HFFc6 (cell line): ENCODE data around the gene TNS4. TPM values are rescaled to one million over a fixed set of nuclear protein-coding genes. Genes with fewer than 3 reads are reported as not detected.
A peak's percentile ranks its signal among the peaks of the same experiment; 100 is the strongest.

Experiments
- DNase-seq: peaks from one replicate; pipeline ENCODE4 v3.0.0-alpha.2; 2018
- H3K27ac Mint-ChIP-seq: 2 replicates; pipeline ENCODE4 v1.8.0; 2020; ENCODE audit warnings: mild to moderate bottlenecking, mixed read lengths
- H3K27me3 Mint-ChIP-seq: 2 replicates; pipeline ENCODE4 v1.8.0; 2021; ENCODE audit warnings: mild to moderate bottlenecking, moderate library complexity, mixed read lengths; ENCODE audit not compliant: insufficient read depth
- H3K36me3 Mint-ChIP-seq: 2 replicates; pipeline ENCODE4 v1.8.0; 2021; ENCODE audit warnings: low read depth, mixed read lengths
- H3K4me1 Mint-ChIP-seq: 2 replicates; pipeline ENCODE4 v1.8.0; 2020; ENCODE audit warnings: low read depth, mixed read lengths
- H3K4me3 Mint-ChIP-seq: 2 replicates; pipeline ENCODE4 v1.8.0; 2020; ENCODE audit warnings: mild to moderate bottlenecking, moderate library complexity, mixed read lengths
- H3K9me3 Mint-ChIP-seq: 2 replicates; pipeline ENCODE4 v1.8.0; 2020; ENCODE audit warnings: mild to moderate bottlenecking, mixed read lengths
- total RNA-seq, 6 experiments: library from RNA; stranded (reverse); fragmentation: NEBNext Ultra II Directional; extraction: Animal tissue kit (Norgen Biotek cat#: 25700); gene quantifications; 2 replicates in 1 of 6; 3 replicates in 5 of 6; pipeline ENCODE4 v1.2.3, GENCODE V29; 2021
- TF ChIP-seq, protein P1 (sequence below): fragments of 200-600 bp; sonication (generic); IDR thresholded peaks from 2 replicates; pipeline ENCODE4 v1.5.0; 2021; ENCODE audit warnings: antibody characterized with exemption, mild to moderate bottlenecking

TNS4 gene
- total RNA-seq, 6 experiments from 2014 or later: 0.17 TPM; not detected in 5

DNA sequence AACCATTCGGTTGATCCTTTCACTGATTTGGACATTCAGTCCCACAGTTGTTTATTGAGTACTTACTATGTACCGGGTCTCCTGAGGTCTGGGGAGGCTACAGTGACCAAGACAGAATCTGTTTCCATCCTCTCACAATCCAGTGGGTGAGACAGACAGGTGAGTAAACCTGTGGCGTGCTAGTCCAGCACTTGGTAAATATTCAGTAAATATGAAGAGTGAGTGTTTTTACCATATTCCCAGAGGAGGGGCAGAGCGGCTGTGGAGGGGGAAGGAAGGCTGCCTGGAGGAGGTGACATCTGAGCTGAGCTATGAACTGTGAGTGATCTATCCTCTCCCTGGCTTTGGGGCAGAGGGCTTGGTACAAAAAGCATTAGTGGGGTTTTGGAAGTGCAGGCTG lies 32.5 kb upstream of the TNS4 start:
- Mint-ChIP-seq H3K36me3 (no peaks in the 10 kb centered on the region), H3K27me3 (peaks cover 2% of the 10 kb centered on the region), H3K4me1 (peaks cover 74% of the 10 kb centered on the region), H3K9me3 (no peaks in the 10 kb centered on the region), H3K27ac (peak overlapping the region; percentile 60), H3K4me3 (0 out of 2 replicates have a peak overlapping the region, but pooled peaks have one; percentile 60)
- DNase-seq: no peak
- TF ChIP-seq, protein P1, sequence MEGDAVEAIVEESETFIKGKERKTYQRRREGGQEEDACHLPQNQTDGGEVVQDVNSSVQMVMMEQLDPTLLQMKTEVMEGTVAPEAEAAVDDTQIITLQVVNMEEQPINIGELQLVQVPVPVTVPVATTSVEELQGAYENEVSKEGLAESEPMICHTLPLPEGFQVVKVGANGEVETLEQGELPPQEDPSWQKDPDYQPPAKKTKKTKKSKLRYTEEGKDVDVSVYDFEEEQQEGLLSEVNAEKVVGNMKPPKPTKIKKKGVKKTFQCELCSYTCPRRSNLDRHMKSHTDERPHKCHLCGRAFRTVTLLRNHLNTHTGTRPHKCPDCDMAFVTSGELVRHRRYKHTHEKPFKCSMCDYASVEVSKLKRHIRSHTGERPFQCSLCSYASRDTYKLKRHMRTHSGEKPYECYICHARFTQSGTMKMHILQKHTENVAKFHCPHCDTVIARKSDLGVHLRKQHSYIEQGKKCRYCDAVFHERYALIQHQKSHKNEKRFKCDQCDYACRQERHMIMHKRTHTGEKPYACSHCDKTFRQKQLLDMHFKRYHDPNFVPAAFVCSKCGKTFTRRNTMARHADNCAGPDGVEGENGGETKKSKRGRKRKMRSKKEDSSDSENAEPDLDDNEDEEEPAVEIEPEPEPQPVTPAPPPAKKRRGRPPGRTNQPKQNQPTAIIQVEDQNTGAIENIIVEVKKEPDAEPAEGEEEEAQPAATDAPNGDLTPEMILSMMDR: no peak

DNA sequence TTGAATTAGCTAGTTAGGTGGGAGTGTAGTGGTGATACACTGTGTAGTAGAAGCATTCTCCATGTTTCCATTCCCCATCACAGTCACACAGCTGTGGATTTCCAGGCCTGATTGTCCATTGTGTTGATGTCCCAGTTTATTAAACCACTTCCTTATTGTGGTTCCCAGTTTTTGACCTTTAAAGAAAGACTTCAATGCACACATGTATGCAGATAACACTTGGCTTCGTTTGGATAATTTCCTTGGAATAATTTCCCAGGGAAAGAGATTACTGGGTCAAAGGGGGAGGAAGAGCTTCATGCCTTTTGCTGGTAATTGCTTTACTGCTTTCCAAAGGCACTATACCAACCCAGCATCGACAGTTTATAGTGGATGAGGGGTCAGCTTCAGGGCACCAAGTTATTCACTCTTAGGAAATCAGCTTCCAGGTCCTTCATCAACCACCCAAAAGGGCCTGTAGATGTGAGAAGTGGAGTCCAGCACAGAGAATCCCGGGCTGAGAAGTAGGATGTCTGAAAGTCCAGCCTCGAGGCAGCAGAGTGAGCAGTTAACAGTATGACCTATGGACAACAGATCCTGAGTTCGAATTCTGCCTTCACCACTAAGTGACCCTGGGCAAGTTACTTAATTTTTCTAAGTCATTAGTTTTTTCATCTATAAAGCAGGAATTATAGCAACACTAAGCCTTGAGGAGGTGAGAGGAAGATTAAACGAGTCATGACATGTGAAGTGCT lies 31.3 kb upstream of the TNS4 start:
- no peak for DNase-seq
- H3K9me3 Mint-ChIP-seq: no peaks in the 10 kb centered on the region
- peaks cover 2% of the 10 kb centered on the region for H3K27me3 Mint-ChIP-seq
- H3K4me1 Mint-ChIP-seq: peaks cover 64% of the 10 kb centered on the region
- peak overlapping the region; percentile 60 for H3K27ac Mint-ChIP-seq
- H3K4me3 Mint-ChIP-seq: no peak overlapping the region
- H3K36me3 Mint-ChIP-seq: no peaks in the 10 kb centered on the region
- TF ChIP-seq, protein P1: no peak

DNA sequence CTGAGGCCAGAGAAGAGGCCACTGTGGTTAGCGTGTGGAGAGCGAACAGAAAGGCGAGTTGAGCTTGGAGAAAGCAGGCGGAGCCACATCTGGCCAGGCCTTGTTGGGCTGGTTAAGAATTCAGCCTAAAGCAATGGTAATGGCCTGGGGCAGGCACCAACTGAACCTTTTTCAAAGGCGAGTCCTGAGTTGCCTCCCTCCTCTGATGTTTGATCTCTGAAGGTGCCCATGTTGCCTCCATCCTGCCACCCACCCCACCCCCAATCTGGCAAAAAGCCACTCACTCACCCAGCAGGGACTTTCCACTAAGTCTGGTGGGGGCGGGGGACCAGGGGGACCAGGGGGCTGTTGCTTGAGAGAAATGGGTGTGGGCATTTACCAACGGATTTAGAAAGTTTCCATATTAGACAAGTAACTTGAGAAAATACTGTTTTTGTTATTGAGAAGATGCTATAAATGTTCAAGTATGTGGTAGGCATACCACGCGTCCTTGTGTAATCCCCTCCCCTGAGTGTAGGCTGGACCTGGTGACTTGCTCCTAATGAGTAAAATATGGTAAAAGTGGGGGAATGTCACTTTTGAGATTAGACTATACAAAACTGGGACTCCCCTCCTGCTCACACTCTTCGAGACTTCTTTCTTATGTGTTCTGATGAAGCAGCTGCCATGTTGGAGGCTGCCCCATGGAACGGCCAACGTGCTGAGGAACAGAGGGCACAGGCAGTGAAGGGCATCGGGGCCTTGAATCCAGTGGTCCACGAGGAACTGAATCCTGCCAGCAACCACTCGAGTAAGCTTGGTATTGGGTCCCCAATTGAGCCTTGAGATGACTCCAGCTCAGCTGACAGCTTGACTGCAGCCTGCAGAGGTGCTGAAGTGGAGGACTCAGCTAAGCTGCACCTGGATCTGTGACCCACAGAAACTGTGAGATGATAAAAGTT lies 29.9 kb upstream of the TNS4 start:
- peaks cover 2% of the 10 kb centered on the region for H3K27me3 Mint-ChIP-seq
- peaks cover 55% of the 10 kb centered on the region for H3K4me1 Mint-ChIP-seq
- DNase-seq: no peak
- H3K4me3 Mint-ChIP-seq: no peak overlapping the region
- TF ChIP-seq, protein P1: no peak
- no peak overlapping the region for H3K27ac Mint-ChIP-seq
- peaks cover 4% of the 10 kb centered on the region; the same call in 1 of the 2 replicates for H3K9me3 Mint-ChIP-seq
- H3K36me3 Mint-ChIP-seq: 0 out of 2 replicates have a peak, but pooled peaks cover 4% of the 10 kb centered on the region

DNA sequence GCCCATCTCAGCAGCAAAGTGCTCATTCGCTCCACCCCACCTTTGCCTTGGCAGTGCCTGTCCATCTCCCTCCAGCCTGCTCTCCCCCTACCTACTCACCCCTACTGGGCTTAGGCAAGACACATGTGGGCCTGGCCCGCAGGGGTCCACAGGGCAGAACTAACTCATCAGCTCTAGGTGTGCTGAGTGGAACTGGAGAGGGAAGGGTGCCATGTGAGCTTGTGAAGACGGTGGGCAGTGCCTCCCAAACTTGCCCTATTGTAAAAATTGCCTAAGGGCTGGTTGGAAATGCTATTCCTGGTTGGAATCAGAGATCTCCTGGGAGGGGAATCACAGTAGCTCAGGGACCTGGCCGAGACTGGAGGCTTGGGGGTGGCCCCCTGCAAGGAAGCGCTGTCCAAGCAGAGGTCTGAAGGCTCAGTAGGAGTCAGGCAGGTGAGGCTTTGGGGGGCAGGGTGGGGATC lies 29.1 kb upstream of the TNS4 start:
- H3K27me3 Mint-ChIP-seq: peaks cover 2% of the 10 kb centered on the region
- DNase-seq: no peak
- peaks cover 12% of the 10 kb centered on the region; the same call in 1 of the 2 replicates for H3K36me3 Mint-ChIP-seq
- no peak overlapping the region for H3K27ac Mint-ChIP-seq
- H3K9me3 Mint-ChIP-seq: peaks cover 7% of the 10 kb centered on the region
- H3K4me1 Mint-ChIP-seq: peaks cover 48% of the 10 kb centered on the region
- H3K4me3 Mint-ChIP-seq: no peak overlapping the region
- TF ChIP-seq, protein P1: no peak

DNA sequence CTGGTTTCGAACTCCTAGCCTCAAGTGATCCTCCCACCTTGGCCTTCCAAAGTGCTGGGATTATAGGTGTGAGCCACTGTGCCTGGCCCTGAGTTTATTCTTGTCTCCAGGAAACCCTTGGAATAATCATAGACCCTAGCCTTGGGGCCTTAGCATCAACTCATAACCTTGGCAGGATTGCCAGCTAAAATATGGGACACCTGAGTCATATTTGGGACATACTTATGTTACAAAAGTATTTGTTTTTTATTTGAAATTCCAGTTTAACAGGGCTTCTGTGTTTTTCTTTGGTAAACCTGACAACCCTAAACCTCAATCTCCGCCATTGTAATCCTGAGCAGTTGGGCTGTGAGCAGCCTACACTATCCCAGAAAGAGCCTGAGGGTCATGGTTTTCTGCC lies 28.6 kb upstream of the TNS4 start:
- Mint-ChIP-seq H3K36me3 (peaks cover 17% of the 10 kb centered on the region), H3K4me3 (no peak overlapping the region), H3K4me1 (peaks cover 48% of the 10 kb centered on the region), H3K9me3 (peaks cover 13% of the 10 kb centered on the region), H3K27me3 (peaks cover 2% of the 10 kb centered on the region), H3K27ac (no peak overlapping the region)
- TF ChIP-seq, protein P1: no peak
- no peak for DNase-seq
